Measurements from ENCODE around the gene PXN. TPM values are rescaled to one million over a fixed set of nuclear protein-coding genes. Genes with fewer than 3 reads are reported as not detected.
A peak's percentile ranks its signal among the peaks of the same experiment; 100 is the strongest.
"Not testable (repeated sequence)": the region's sequence is repeated elsewhere in the genome, so short reads cannot be mapped to it uniquely, and the experiment has no call there.

Gene PXN
- total and polyA plus RNA-seq, 8 donors: 20.9 to 59.0 (median 29.4) TPM

DNA sequence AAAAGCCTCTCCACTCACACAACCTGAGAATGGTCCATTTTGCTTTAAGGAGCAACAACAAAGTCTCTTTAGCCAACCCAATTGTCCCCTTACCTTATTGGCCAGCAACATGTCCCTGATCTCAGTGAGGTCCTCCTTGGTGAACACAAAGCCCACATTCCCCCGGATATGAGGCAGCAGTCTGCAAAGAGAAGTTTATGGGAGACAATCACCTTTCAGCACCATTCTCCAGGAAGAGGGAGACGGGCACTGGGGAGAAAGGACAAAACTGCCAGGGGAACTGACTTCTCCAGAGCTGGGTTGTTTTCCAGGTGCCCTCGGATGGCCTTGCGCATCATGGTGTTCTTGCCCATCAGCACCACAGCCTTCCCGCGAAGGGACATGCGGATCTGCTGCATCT is 66.5 kb downstream of the PXN start:
- intact Hi-C loops (cut with DNase I): no loop called here
- Histone ChIP-seq H3K4me1 (peaks cover 13 to 22% (median 17%) of the 10 kb centered on the region in 3 donors), H3K27ac (no peak overlapping the region), H3K27me3 (no peaks in the 10 kb centered on the region), H3K9me3 (no peaks in the 10 kb centered on the region), H3K36me3 (peaks cover 0 to 35% (median 23%) of the 10 kb centered on the region in 3 donors), H3K4me3 (peak overlapping the region in 3 of 4 donors; percentile 85 to 97 (median 96))
- TF ChIP-seq, protein P1, sequence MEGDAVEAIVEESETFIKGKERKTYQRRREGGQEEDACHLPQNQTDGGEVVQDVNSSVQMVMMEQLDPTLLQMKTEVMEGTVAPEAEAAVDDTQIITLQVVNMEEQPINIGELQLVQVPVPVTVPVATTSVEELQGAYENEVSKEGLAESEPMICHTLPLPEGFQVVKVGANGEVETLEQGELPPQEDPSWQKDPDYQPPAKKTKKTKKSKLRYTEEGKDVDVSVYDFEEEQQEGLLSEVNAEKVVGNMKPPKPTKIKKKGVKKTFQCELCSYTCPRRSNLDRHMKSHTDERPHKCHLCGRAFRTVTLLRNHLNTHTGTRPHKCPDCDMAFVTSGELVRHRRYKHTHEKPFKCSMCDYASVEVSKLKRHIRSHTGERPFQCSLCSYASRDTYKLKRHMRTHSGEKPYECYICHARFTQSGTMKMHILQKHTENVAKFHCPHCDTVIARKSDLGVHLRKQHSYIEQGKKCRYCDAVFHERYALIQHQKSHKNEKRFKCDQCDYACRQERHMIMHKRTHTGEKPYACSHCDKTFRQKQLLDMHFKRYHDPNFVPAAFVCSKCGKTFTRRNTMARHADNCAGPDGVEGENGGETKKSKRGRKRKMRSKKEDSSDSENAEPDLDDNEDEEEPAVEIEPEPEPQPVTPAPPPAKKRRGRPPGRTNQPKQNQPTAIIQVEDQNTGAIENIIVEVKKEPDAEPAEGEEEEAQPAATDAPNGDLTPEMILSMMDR (IDR thresholded peaks at IDR 0.05): no peak
- WGBS, 2 donors: 47 to 49% methylated on average over 7 of the region's 7 CpGs
- FAIRE-seq (no peak), DNase-seq (no peak), ATAC-seq (no peak)

DNA sequence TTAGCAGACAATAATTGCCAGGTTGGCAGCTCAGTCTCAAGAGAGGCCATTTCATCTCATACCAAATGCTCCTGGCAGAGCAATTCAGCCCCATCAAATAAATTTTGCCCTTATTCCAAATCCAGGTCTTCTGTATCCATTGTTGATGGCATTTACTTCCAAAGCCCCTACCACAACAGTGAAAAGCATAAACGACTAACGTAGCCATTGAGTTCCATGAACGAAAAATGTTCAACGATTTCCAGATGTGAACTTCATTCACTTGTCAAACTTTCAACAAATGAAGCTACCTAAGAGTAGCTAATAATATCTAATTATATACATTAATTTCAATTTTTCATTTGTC is 68.0 kb downstream of the PXN start:
- Histone ChIP-seq H3K9me3 (no peaks in the 10 kb centered on the region), H3K4me3 (no peak overlapping the region), H3K4me1 (peaks cover 13 to 32% (median 17%) of the 10 kb centered on the region in 3 donors), H3K36me3 (peaks cover 0 to 35% (median 23%) of the 10 kb centered on the region in 3 donors), H3K27ac (no peak overlapping the region), H3K27me3 (no peaks in the 10 kb centered on the region)
- no peak for DNase-seq
- no peak for ATAC-seq
- intact Hi-C loops (cut with DNase I): no loop called here
- WGBS, 2 donors: 67 to 83% methylated on average over 4 of the region's 4 CpGs
- FAIRE-seq: no peak
- TF ChIP-seq, protein P1 (IDR thresholded peaks at IDR 0.05): no peak

- H3K36me3 ChIP-seq: peaks cover 0 to 35% (median 23%) of the 10 kb centered on the region in 3 donors
- WGBS, 2 donors: 67 to 70% methylated on average over 7 of the region's 7 CpGs
- H3K4me3 ChIP-seq; DNase-seq; H3K9me3 ChIP-seq; intact Hi-C loops (cut with DNase I); FAIRE-seq; H3K27ac ChIP-seq; ATAC-seq; H3K27me3 ChIP-seq: not testable (repeated sequence)
- H3K4me1 ChIP-seq: peaks cover 13 to 32% (median 17%) of the 10 kb centered on the region in 3 donors
Observed at GRCh38 chr12:120196817-120197541, 68.6 kb downstream of the PXN start.

GRCh38 chr12:120196363-120196762 is 69.2 kb downstream of the PXN start:
- TF ChIP-seq, protein P1 (IDR thresholded peaks at IDR 0.05): no peak
- intact Hi-C loops (cut with DNase I): no loop called here
- no peaks in the 10 kb centered on the region for H3K9me3 ChIP-seq
- WGBS, 2 donors: 80 to 91% methylated on average over 1 of the region's 1 CpG
- peaks cover 13 to 35% (median 19%) of the 10 kb centered on the region in 3 donors for H3K4me1 ChIP-seq
- DNase-seq: no peak
- no peak overlapping the region for H3K27ac ChIP-seq
- FAIRE-seq: no peak
- no peaks in the 10 kb centered on the region for H3K27me3 ChIP-seq
- peaks cover 0 to 35% (median 23%) of the 10 kb centered on the region in 3 donors for H3K36me3 ChIP-seq
- ATAC-seq: no peak
- H3K4me3 ChIP-seq: no peak overlapping the region

DNA sequence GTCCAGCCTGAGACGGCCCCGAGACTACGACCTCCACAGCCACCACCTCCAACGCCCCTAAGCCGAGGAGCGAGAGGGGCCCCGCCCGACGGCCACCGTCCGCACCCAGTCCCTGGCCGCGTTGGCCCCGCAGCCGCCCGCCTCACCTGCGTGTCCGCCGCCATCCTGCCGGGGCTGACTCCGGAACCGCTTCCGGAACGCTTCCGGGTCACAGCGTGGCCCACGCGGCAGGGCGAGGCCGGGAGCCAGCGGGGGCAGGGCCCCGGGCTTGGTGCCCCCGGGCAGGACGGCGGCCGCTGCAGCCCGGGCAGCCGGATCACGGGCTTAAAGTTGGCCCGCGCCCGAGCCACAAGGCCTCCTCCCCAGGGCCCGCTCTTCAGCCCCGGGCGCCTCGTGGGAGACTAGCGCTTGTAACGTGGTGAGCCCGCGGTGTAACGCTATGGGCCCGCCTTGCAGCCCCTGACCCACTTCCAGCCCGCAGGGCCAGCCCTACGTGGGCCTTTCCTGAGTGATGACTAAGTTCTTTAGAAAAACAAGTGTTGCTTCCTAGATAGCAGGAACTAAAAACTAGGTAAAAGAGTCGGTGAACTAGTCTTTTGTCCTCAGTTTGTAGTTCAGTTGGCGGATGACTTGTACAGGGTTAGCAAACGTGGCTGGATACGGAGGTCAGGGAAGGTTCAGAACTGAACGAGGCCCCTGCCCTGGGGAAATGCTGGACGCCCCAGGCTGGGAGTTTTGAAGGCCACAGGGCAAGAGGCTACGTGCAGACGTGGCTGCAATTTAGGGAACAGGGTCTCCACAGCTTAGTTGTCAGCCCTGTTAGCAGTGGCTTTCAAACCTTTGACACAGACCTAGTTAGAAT is 70.8 kb downstream of the PXN start, which contains the start of gene GCN1:
Gene GCN1 (minus strand): TSS at position 182 of the 862 bp plus-strand sequence. CDS start 18 bp downstream, at position 164.
- Histone ChIP-seq H3K36me3 (peaks cover 0 to 38% (median 23%) of the 10 kb centered on the region in 3 donors), H3K27ac (peak within 1 kb of the TSS; percentile 80 to 83 (median 82)), H3K9me3 (no peaks in the 10 kb centered on the region), H3K4me1 (peaks cover 12 to 35% (median 16%) of the 10 kb centered on the region in 3 donors), H3K4me3 (peak within 1 kb of the TSS; percentile 86 to 99 (median 93)), H3K27me3 (no peaks in the 10 kb centered on the region)
- WGBS, 2 donors: 4% methylated on average over 57 to 62 of the region's 62 CpGs
- DNase-seq (peak; percentile 77 to 94 (median 88)), ATAC-seq (peak; percentile 91 to 97 (median 96)), FAIRE-seq (no peak)
- TF ChIP-seq, protein P1 (IDR thresholded peaks at IDR 0.05): no peak
- intact Hi-C loops (cut with DNase I): no loop called here
